IMR-90 (cell line): ENCODE measurements around the gene NETO2. TPM values are rescaled to one million over a fixed set of nuclear protein-coding genes. Genes with fewer than 3 reads are reported as not detected.

Experiments used
- ATAC-seq: fragments of 200-7000 bp; cut with Tn5 transposase; 2 replicates; pipeline ENCODE4 v1.9.1; 2020; ENCODE audit warnings: low read depth, mild to moderate bottlenecking, moderate library complexity
- BruUV-seq: library from RNA; stranded (reverse); fragments of 400-500 nt; replicated peaks from 2 replicates; lab custom pipeline; 2021; lab: Mats Ljungman, UMichigan
- CTCF ChIA-PET: fragments of 300-600 bp; formaldehyde crosslinking; extraction: SDS; loops from one replicate; lab custom pipeline; 2021; ENCODE audit warnings: antibody characterized with exemption; lab: Yijun Ruan, JAX
- POLR2A ChIA-PET: fragments of 300-600 bp; sonication (Branson Sonifier 250); formaldehyde crosslinking; loops from one replicate; lab custom pipeline; 2022; ENCODE audit warnings: antibody characterized with exemption; ENCODE audit not compliant: unreplicated experiment; lab: Charles Lee
- DNase-seq: peaks from one replicate; pipeline ENCODE4 v3.0.0; 2013
- H2AFZ ChIP-seq: replicated peaks from 2 replicates; pipeline ENCODE3; 2013; ENCODE audit warnings: low read length, mild to moderate bottlenecking; ENCODE audit not compliant: poor library complexity
- H2AK5ac ChIP-seq: 2 replicates; pipeline ENCODE4 v1.6.1; 2013; ENCODE audit warnings: low read depth, low read length, inconsistent platforms
- H2AK9ac ChIP-seq: replicated peaks from 2 replicates; pipeline ENCODE3; 2013; ENCODE audit warnings: mild to moderate bottlenecking, low read depth, low read length, moderate library complexity; ENCODE audit not compliant: poor library complexity
- H2BK120ac ChIP-seq: 2 replicates; pipeline ENCODE4 v1.6.1; 2013; ENCODE audit warnings: low read depth, low read length, inconsistent platforms
- H2BK15ac ChIP-seq: 3 replicates; pipeline ENCODE4 v1.6.1; 2013; ENCODE audit warnings: low read depth, low read length, inconsistent platforms
- H2BK20ac ChIP-seq: 2 replicates; pipeline ENCODE4 v1.6.1; 2013; ENCODE audit warnings: low read depth, mild to moderate bottlenecking, inconsistent platforms, low read length, moderate library complexity
- H2BK5ac ChIP-seq: 2 replicates; pipeline ENCODE4 v1.6.1; 2013; ENCODE audit warnings: mild to moderate bottlenecking, low read depth, low read length, inconsistent platforms; ENCODE audit not compliant: poor library complexity, severe bottlenecking
- H3K14ac ChIP-seq: replicated peaks from 2 replicates; pipeline ENCODE4 v1.6.1; 2013; ENCODE audit warnings: low read depth, low read length, inconsistent platforms
- H3K18ac ChIP-seq: 2 replicates; pipeline ENCODE4 v1.6.1; 2013; ENCODE audit warnings: low read depth, low read length, control low read depth
- H3K23ac ChIP-seq: 2 replicates; pipeline ENCODE4 v1.6.1; 2013; ENCODE audit warnings: low read depth, low read length, inconsistent platforms
- H3K27ac ChIP-seq: 2 replicates; pipeline ENCODE4 v1.5.1; 2013; ENCODE audit warnings: mild to moderate bottlenecking, control low read depth, low read length; ENCODE audit not compliant: insufficient read depth
- H3K27me3 ChIP-seq: 2 replicates; pipeline ENCODE4 v1.6.1; 2013; ENCODE audit warnings: low read length; ENCODE audit not compliant: control insufficient read depth, insufficient read depth
- H3K36me3 ChIP-seq: 2 replicates; pipeline ENCODE4 v1.6.1; 2013; ENCODE audit warnings: low read length, mixed read lengths; ENCODE audit not compliant: control insufficient read depth, insufficient read depth
- H3K4ac ChIP-seq: 2 replicates; pipeline ENCODE4 v1.6.1; 2013; ENCODE audit warnings: low read depth, low read length, inconsistent platforms
- H3K4me1 ChIP-seq: 2 replicates; pipeline ENCODE4 v1.6.1; 2013; ENCODE audit warnings: low read length, mixed read lengths; ENCODE audit not compliant: control insufficient read depth, insufficient read depth
- H3K4me2 ChIP-seq: 2 replicates; pipeline ENCODE4 v1.6.1; 2013; ENCODE audit warnings: low read depth, mild to moderate bottlenecking, control low read depth, low read length, moderate library complexity
- H3K4me3 ChIP-seq: 2 replicates; pipeline ENCODE4 v1.5.1; 2013; ENCODE audit warnings: low read depth, mild to moderate bottlenecking, control low read depth, low read length, moderate library complexity; ENCODE audit not compliant: insufficient read depth
- H3K56ac ChIP-seq: 2 replicates; pipeline ENCODE4 v1.6.1; 2013; ENCODE audit warnings: low read length, inconsistent platforms; ENCODE audit not compliant: insufficient read depth; ENCODE audit errors: extremely low read depth
- H3K79me1 ChIP-seq, 2 experiments: 2 replicates each; pipeline ENCODE4 v1.6.1; 2013; ENCODE audit warnings: low read length in 2 of 2, inconsistent platforms in 1 of 2, low read depth in 1 of 2
- H3K9ac ChIP-seq: 2 replicates; pipeline ENCODE4 v1.6.1; 2013; ENCODE audit warnings: low read depth, low read length, control low read depth
- H3K9me1 ChIP-seq: 2 replicates; pipeline ENCODE4 v1.6.1; 2013; ENCODE audit warnings: low read length, inconsistent platforms; ENCODE audit not compliant: insufficient read depth
- H3K9me3 ChIP-seq: 2 replicates; pipeline ENCODE4 v1.6.1; 2013; ENCODE audit warnings: low read length; ENCODE audit not compliant: control insufficient read depth, insufficient read depth
- H4K20me1 ChIP-seq: 2 replicates; pipeline ENCODE4 v1.6.1; 2013; ENCODE audit warnings: low read length, inconsistent platforms; ENCODE audit not compliant: insufficient read depth
- H4K5ac ChIP-seq: 2 replicates; pipeline ENCODE4 v1.6.1; 2013; ENCODE audit warnings: mild to moderate bottlenecking, low read depth, low read length, control low read depth
- H4K8ac ChIP-seq, 2 experiments: 2 replicates each; pipeline ENCODE4 v1.6.1; 2013; ENCODE audit warnings: low read depth in 2 of 2, low read length in 2 of 2, control low read depth in 1 of 2, inconsistent platforms in 1 of 2
- H4K91ac ChIP-seq: 2 replicates; pipeline ENCODE4 v1.6.1; 2013; ENCODE audit warnings: low read depth, low read length, inconsistent platforms; ENCODE audit not compliant: insufficient read depth
- BHLHE40 ChIP-seq: fragments of 150-350 bp; IDR thresholded peaks from 2 replicates; pipeline ENCODE4 v1.6.1; 2016; ENCODE audit warnings: mild to moderate bottlenecking, low read depth, low read length
- CEBPB ChIP-seq: IDR thresholded peaks from 2 replicates; pipeline ENCODE4 v1.6.1; 2012; ENCODE audit warnings: low read depth, low read length, improper control_type of control experiment
- CHD1 ChIP-seq: IDR thresholded peaks from 2 replicates; pipeline ENCODE4 v1.6.1; 2012; ENCODE audit warnings: low read depth, low read length, improper control_type of control experiment
- FOS ChIP-seq: fragments of 150-350 bp; IDR thresholded peaks from 2 replicates; pipeline ENCODE4 v1.6.1; 2016; ENCODE audit warnings: low read depth, low read length
- MAFK ChIP-seq: IDR thresholded peaks from 2 replicates; pipeline ENCODE4 v1.6.1; 2012; ENCODE audit warnings: low read depth, low read length, improper control_type of control experiment
- MAZ ChIP-seq: IDR thresholded peaks from 2 replicates; pipeline ENCODE4 v1.6.1; 2012; ENCODE audit warnings: low read depth, mild to moderate bottlenecking, low read length, improper control_type of control experiment, moderate library complexity, borderline replicate concordance
- MXI1 ChIP-seq: IDR thresholded peaks from 2 replicates; pipeline ENCODE4 v1.6.1; 2012; ENCODE audit warnings: low read depth, mild to moderate bottlenecking, low read length, moderate library complexity, borderline replicate concordance
- NFE2L2 ChIP-seq: fragments of 150-350 bp; IDR thresholded peaks from 2 replicates; pipeline ENCODE4 v1.6.1; 2016; ENCODE audit warnings: low read depth, mild to moderate bottlenecking, low read length
- RAD21 ChIP-seq: IDR thresholded peaks from 2 replicates; pipeline ENCODE4 v1.6.1; 2012; ENCODE audit warnings: low read length, improper control_type of control experiment
- RCOR1 ChIP-seq: IDR thresholded peaks from 2 replicates; pipeline ENCODE4 v1.6.1; 2012; ENCODE audit warnings: mild to moderate bottlenecking, low read length, improper control_type of control experiment; ENCODE audit not compliant: insufficient replicate concordance
- RFX5 ChIP-seq: IDR thresholded peaks from 2 replicates; pipeline ENCODE4 v1.8.0; 2012; ENCODE audit warnings: low read depth, mild to moderate bottlenecking, low read length, moderate library complexity
- SMC3 ChIP-seq: fragments of 150-350 bp; IDR thresholded peaks from 2 replicates; pipeline ENCODE4 v1.6.1; 2016; ENCODE audit warnings: low read depth, mild to moderate bottlenecking, antibody characterized with exemption, low read length, moderate library complexity
- WGBS, 2 experiments: methylation state at CpG; one replicate each; pipeline versions ENCODE4 v1.1.5 to v1.1.7; 2013; ENCODE audit warnings: missing lambda C conversion rate in 2 of 2; ENCODE audit not compliant: insufficient read length in 1 of 2; ENCODE audit errors: extremely low coverage in 2 of 2; 5-methylcytosine and 5-hydroxymethylcytosine counted together
- dilution Hi-C: fragments of 300-500 bp; cut with HindIII; formaldehyde crosslinking; loops from one replicate; pipeline ENCODE4 v1.14.3; 2018; ENCODE audit warnings: low sequenced_read_pairs; ENCODE audit not compliant: unreplicated experiment
- in situ Hi-C: fragments of 300-500 bp; cut with MboI; formaldehyde crosslinking; loops from 3 replicates; pipeline ENCODE4 v1.14.3; 2019; ENCODE audit warnings: low sequenced_read_pairs, inconsistent platforms, mixed read lengths
- intact Hi-C: fragments of 100-400 bp; cut with micrococcal nuclease; formaldehyde crosslinking; loops from 2 replicates; pipeline ENCODE4 v1.10.0; 2022
- polyA plus RNA-seq, 3 experiments: library from polyadenylated mRNA; depleted of rRNA; stranded (reverse); fragments of >200 nt; gene quantifications; 2 replicates each; pipeline ENCODE4 v1.2.3, GENCODE V29; 2012; ENCODE audit warnings: low replicate concordance in 1 of 3
- total RNA-seq: library from RNA; depleted of rRNA; stranded (reverse); fragments of >200 nt; gene quantifications from 2 replicates; pipeline ENCODE4 v1.2.3, GENCODE V29; 2012
- TF ChIP-seq, protein P1 (sequence below): conservative IDR thresholded peaks from 2 replicates; pipeline ENCODE4 v1.5.1; 2012; ENCODE audit warnings: mild to moderate bottlenecking, low read depth, low read length, improper control_type of control experiment
- TF ChIP-seq, protein P2 (sequence below): fragments of 150-350 bp; IDR thresholded peaks from 2 replicates; pipeline ENCODE4 v1.6.1; 2016; ENCODE audit warnings: low read depth, mild to moderate bottlenecking, low read length, moderate library complexity, borderline replicate concordance
- TF ChIP-seq, protein P3 (sequence below): fragments of 150-350 bp; IDR thresholded peaks from 2 replicates; pipeline ENCODE4 v1.6.1; 2017; ENCODE audit warnings: mild to moderate bottlenecking, antibody characterized with exemption, low read length, low read depth

NETO2 gene
- total and polyA plus RNA-seq, 2 of the 4 experiments (the other 2 are of a cell fraction): 38.5 to 39.3 TPM

DNA sequence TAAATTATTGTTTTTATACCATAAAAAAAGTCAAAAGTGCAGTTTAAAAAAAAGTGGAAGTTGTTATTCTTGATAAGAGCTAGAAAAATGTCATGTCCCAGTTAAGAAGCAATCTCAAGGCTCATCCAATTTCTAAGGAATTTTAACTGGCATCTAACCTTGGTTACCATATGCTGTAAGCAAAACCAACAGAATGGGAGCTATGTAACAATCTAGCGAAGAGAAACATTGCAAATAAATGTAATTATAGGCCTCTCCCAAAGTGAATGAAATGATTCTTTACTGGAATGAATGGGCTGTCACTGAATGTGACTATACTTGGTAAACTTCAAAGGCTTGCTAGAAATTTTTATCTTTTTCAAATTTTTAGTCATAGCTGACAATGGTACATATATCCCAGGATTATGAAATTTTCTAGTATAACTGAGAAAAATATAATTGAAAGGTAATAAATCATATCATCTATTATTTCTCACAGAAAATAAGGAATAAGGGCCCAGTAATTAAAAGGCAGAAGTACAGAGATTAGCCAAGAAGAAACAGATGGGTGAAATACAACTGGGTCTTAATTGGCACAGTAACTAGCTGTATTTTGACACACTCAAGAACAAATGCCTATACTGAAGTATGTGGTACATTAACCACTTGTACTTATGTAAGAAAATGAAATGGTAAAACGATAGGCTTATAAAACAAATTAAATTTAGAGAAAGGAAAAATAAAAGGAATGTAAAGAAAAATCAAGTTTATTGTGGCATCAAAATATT lies 61.5 kb downstream of the NETO2 start:
- H4K91ac ChIP-seq: no peak overlapping the region
- no peak overlapping the region for H2BK120ac ChIP-seq
- dilution Hi-C loops: no loop called here
- intact Hi-C loops: no loop called here
- H3K79me1 ChIP-seq: no peaks in the 10 kb centered on the region
- H2AK5ac ChIP-seq: no peak overlapping the region
- 100% methylated on average over 1 of the region's 2 CpGs; no CpG with 5 or more reads in 1 of the 2 experiments for WGBS, 2 experiments
- no peak overlapping the region for H3K4ac ChIP-seq
- no peak overlapping the region for H3K18ac ChIP-seq
- H3K9ac ChIP-seq: no peak overlapping the region
- in situ Hi-C loops: no loop called here
- no peaks in the 10 kb centered on the region for H3K9me3 ChIP-seq
- H2BK20ac ChIP-seq: no peak overlapping the region
- H3K27ac ChIP-seq: no peak overlapping the region
- no peak overlapping the region for H3K4me2 ChIP-seq
- H3K9me1 ChIP-seq: no peaks in the 10 kb centered on the region
- H3K4me3 ChIP-seq: no peak overlapping the region
- H2BK5ac ChIP-seq: no peak overlapping the region
- no peak overlapping the region for H2BK15ac ChIP-seq
- H4K8ac ChIP-seq: no peak overlapping the region
- ChIA-PET CTCF (interaction anchor here (0.9 to 1.0 kb wide), 2 partner anchors 13 to 36 kb away, joined by 3 read pairs; no protein-coding TSS in a partner anchor), POLR2A (no interaction called here)
- H3K23ac ChIP-seq: no peak overlapping the region
- no peaks in the 10 kb centered on the region for H4K20me1 ChIP-seq
- no peaks in the 10 kb centered on the region for H3K4me1 ChIP-seq
- no peaks in the 10 kb centered on the region for H3K27me3 ChIP-seq
- no peak overlapping the region for H2AK9ac ChIP-seq
- H3K36me3 ChIP-seq: peaks cover 6% of the 10 kb centered on the region
- H2AFZ ChIP-seq: no peak overlapping the region
- ATAC-seq (no peak), DNase-seq (no peak)
- H3K14ac ChIP-seq: no peak overlapping the region
- no peak overlapping the region for H4K5ac ChIP-seq
- BruUV-seq: no TSS peak
- H3K56ac ChIP-seq: no peak overlapping the region
- TF ChIP-seq MAZ (no peak), BHLHE40 (no peak), CHD1 (no peak), MXI1 (no peak), RFX5 (no peak), SMC3 (no peak), CEBPB (no peak), RAD21 (no peak), NFE2L2 (no peak), RCOR1 (no peak), FOS (no peak), MAFK (no peak)
- TF ChIP-seq, protein P1, sequence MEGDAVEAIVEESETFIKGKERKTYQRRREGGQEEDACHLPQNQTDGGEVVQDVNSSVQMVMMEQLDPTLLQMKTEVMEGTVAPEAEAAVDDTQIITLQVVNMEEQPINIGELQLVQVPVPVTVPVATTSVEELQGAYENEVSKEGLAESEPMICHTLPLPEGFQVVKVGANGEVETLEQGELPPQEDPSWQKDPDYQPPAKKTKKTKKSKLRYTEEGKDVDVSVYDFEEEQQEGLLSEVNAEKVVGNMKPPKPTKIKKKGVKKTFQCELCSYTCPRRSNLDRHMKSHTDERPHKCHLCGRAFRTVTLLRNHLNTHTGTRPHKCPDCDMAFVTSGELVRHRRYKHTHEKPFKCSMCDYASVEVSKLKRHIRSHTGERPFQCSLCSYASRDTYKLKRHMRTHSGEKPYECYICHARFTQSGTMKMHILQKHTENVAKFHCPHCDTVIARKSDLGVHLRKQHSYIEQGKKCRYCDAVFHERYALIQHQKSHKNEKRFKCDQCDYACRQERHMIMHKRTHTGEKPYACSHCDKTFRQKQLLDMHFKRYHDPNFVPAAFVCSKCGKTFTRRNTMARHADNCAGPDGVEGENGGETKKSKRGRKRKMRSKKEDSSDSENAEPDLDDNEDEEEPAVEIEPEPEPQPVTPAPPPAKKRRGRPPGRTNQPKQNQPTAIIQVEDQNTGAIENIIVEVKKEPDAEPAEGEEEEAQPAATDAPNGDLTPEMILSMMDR: no peak
- TF ChIP-seq, protein P2, sequence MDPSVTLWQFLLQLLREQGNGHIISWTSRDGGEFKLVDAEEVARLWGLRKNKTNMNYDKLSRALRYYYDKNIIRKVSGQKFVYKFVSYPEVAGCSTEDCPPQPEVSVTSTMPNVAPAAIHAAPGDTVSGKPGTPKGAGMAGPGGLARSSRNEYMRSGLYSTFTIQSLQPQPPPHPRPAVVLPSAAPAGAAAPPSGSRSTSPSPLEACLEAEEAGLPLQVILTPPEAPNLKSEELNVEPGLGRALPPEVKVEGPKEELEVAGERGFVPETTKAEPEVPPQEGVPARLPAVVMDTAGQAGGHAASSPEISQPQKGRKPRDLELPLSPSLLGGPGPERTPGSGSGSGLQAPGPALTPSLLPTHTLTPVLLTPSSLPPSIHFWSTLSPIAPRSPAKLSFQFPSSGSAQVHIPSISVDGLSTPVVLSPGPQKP: no peak
- TF ChIP-seq, protein P3, sequence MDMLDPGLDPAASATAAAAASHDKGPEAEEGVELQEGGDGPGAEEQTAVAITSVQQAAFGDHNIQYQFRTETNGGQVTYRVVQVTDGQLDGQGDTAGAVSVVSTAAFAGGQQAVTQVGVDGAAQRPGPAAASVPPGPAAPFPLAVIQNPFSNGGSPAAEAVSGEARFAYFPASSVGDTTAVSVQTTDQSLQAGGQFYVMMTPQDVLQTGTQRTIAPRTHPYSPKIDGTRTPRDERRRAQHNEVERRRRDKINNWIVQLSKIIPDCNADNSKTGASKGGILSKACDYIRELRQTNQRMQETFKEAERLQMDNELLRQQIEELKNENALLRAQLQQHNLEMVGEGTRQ: no peak
